ENCODE results near the gene PPIP5K2.
"Not testable (repeated sequence)": the region's sequence is repeated elsewhere in the genome, so short reads cannot be mapped to it uniquely, and the experiment has no call there.

PPIP5K2 gene

GRCh38 chr5:103119765-103120606 lies at the start of gene PPIP5K2, which contains the start of gene GIN1:
Gene PPIP5K2, plus strand, starts transcription at chr5:103120301. Its CDS starts 9,289 bp downstream, at chr5:103129590.
Gene GIN1, minus strand, starts transcription at chr5:103120138. Its CDS starts 11,431 bp downstream, at chr5:103108707.
- Histone ChIP-seq H3K9ac (ENCODE audit: low read length in 5 of 5) (peak within 1 kb of the TSS; percentile 84 to 96 (median 94)), H3K27ac (ENCODE audit: low read depth, low read length) (peak within 1 kb of the TSS; percentile 95), H3K9me3 (ENCODE audit: control insufficient read depth in 5 of 5, low read length in 5 of 5) (no peaks in the 10 kb centered on the region), H3K4me1 (ENCODE audit: control insufficient read depth in 5 of 5, insufficient read depth in 5 of 5, low read length in 5 of 5) (peaks cover 0 to 32% (median 26%) of the 10 kb centered on the region in 5 donors), H3K36me3 (ENCODE audit: control insufficient read depth in 5 of 5, insufficient read depth in 5 of 5, low read length in 5 of 5) (no peaks in the 10 kb centered on the region), H3K27me3 (ENCODE audit: control insufficient read depth in 5 of 5, insufficient read depth in 4 of 5, low read length in 5 of 5) (no peaks in the 10 kb centered on the region), H3K4me3 (ENCODE audit: low read depth in 1 of 5, low read length in 5 of 5) (peak within 1 kb of the TSS; percentile 94 to 100 (median 99))

GRCh38 chr5:103073500-103073899 lies 46.6 kb upstream of the PPIP5K2 start:
- H3K4me1 ChIP-seq (ENCODE audit: control insufficient read depth in 5 of 5, insufficient read depth in 5 of 5, low read length in 5 of 5); H3K27ac ChIP-seq (ENCODE audit: low read depth, low read length); H3K36me3 ChIP-seq (ENCODE audit: control insufficient read depth in 5 of 5, insufficient read depth in 5 of 5, low read length in 5 of 5); H3K9ac ChIP-seq (ENCODE audit: low read length in 5 of 5); H3K4me3 ChIP-seq (ENCODE audit: low read depth in 1 of 5, low read length in 5 of 5); H3K27me3 ChIP-seq (ENCODE audit: control insufficient read depth in 5 of 5, insufficient read depth in 4 of 5, low read length in 5 of 5): not testable (repeated sequence)
- peaks cover 0 to 46% (median 34%) of the 10 kb centered on the region in 5 donors for H3K9me3 ChIP-seq (ENCODE audit: control insufficient read depth in 5 of 5, low read length in 5 of 5)

GRCh38 chr5:103075442-103075841 lies 44.7 kb upstream of the PPIP5K2 start:
- H3K4me1 ChIP-seq (ENCODE audit: control insufficient read depth in 5 of 5, insufficient read depth in 5 of 5, low read length in 5 of 5): no peaks in the 10 kb centered on the region
- no peaks in the 10 kb centered on the region for H3K36me3 ChIP-seq (ENCODE audit: control insufficient read depth in 5 of 5, insufficient read depth in 5 of 5, low read length in 5 of 5)
- no peak overlapping the region for H3K9ac ChIP-seq (ENCODE audit: low read length in 5 of 5)
- H3K9me3 ChIP-seq (ENCODE audit: control insufficient read depth in 5 of 5, low read length in 5 of 5): peaks cover 0 to 65% (median 49%) of the 10 kb centered on the region in 5 donors
- H3K4me3 ChIP-seq (ENCODE audit: low read depth in 1 of 5, low read length in 5 of 5): no peak overlapping the region
- H3K27ac ChIP-seq (ENCODE audit: low read depth, low read length): no peak overlapping the region
- H3K27me3 ChIP-seq (ENCODE audit: control insufficient read depth in 5 of 5, insufficient read depth in 4 of 5, low read length in 5 of 5): no peaks in the 10 kb centered on the region

GRCh38 chr5:103079796-103080195 lies 40.3 kb upstream of the PPIP5K2 start:
- peak overlapping the region in 3 of 5 donors; percentile 1 to 42 (median 39) for H3K4me3 ChIP-seq (ENCODE audit: low read depth in 1 of 5, low read length in 5 of 5)
- H3K27me3 ChIP-seq (ENCODE audit: control insufficient read depth in 5 of 5, insufficient read depth in 4 of 5, low read length in 5 of 5): no peaks in the 10 kb centered on the region
- no peak overlapping the region for H3K27ac ChIP-seq (ENCODE audit: low read depth, low read length)
- peaks cover 6 to 75% (median 59%) of the 10 kb centered on the region in 5 donors for H3K9me3 ChIP-seq (ENCODE audit: control insufficient read depth in 5 of 5, low read length in 5 of 5)
- no peaks in the 10 kb centered on the region for H3K4me1 ChIP-seq (ENCODE audit: control insufficient read depth in 5 of 5, insufficient read depth in 5 of 5, low read length in 5 of 5)
- H3K36me3 ChIP-seq (ENCODE audit: control insufficient read depth in 5 of 5, insufficient read depth in 5 of 5, low read length in 5 of 5): peaks cover 0 to 6% (median 4%) of the 10 kb centered on the region in 5 donors
- no peak overlapping the region for H3K9ac ChIP-seq (ENCODE audit: low read length in 5 of 5)

GRCh38 chr5:103086547-103086946 lies 33.6 kb upstream of the PPIP5K2 start:
- no peak overlapping the region for H3K9ac ChIP-seq (ENCODE audit: low read length in 5 of 5)
- H3K36me3 ChIP-seq (ENCODE audit: control insufficient read depth in 5 of 5, insufficient read depth in 5 of 5, low read length in 5 of 5): peaks cover 15 to 38% (median 35%) of the 10 kb centered on the region in 5 donors
- H3K4me1 ChIP-seq (ENCODE audit: control insufficient read depth in 5 of 5, insufficient read depth in 5 of 5, low read length in 5 of 5): no peaks in the 10 kb centered on the region
- no peak overlapping the region for H3K27ac ChIP-seq (ENCODE audit: low read depth, low read length)
- H3K27me3 ChIP-seq (ENCODE audit: control insufficient read depth in 5 of 5, insufficient read depth in 4 of 5, low read length in 5 of 5): no peaks in the 10 kb centered on the region
- H3K9me3 ChIP-seq (ENCODE audit: control insufficient read depth in 5 of 5, low read length in 5 of 5): peaks cover 8 to 30% (median 19%) of the 10 kb centered on the region in 5 donors
- no peak overlapping the region for H3K4me3 ChIP-seq (ENCODE audit: low read depth in 1 of 5, low read length in 5 of 5)

GRCh38 chr5:103089272-103089671 lies 30.8 kb upstream of the PPIP5K2 start:
- H3K27me3 ChIP-seq (ENCODE audit: control insufficient read depth in 5 of 5, insufficient read depth in 4 of 5, low read length in 5 of 5): no peaks in the 10 kb centered on the region
- H3K4me1 ChIP-seq (ENCODE audit: control insufficient read depth in 5 of 5, insufficient read depth in 5 of 5, low read length in 5 of 5): no peaks in the 10 kb centered on the region
- H3K9me3 ChIP-seq (ENCODE audit: control insufficient read depth in 5 of 5, low read length in 5 of 5): peaks cover 0 to 12% (median 4%) of the 10 kb centered on the region in 5 donors
- H3K27ac ChIP-seq (ENCODE audit: low read depth, low read length): no peak overlapping the region
- H3K36me3 ChIP-seq (ENCODE audit: control insufficient read depth in 5 of 5, insufficient read depth in 5 of 5, low read length in 5 of 5): peaks cover 20 to 46% (median 43%) of the 10 kb centered on the region in 5 donors
- H3K4me3 ChIP-seq (ENCODE audit: low read depth in 1 of 5, low read length in 5 of 5): no peak overlapping the region
- no peak overlapping the region for H3K9ac ChIP-seq (ENCODE audit: low read length in 5 of 5)

- Histone ChIP-seq H3K4me1 (ENCODE audit: control insufficient read depth in 5 of 5, insufficient read depth in 5 of 5, low read length in 5 of 5) (no peaks in the 10 kb centered on the region), H3K9me3 (ENCODE audit: control insufficient read depth in 5 of 5, low read length in 5 of 5) (peaks cover 0 to 4% (median 0%) of the 10 kb centered on the region in 5 donors), H3K9ac (ENCODE audit: low read length in 5 of 5) (no peak overlapping the region), H3K36me3 (ENCODE audit: control insufficient read depth in 5 of 5, insufficient read depth in 5 of 5, low read length in 5 of 5) (peaks cover 20 to 40% (median 39%) of the 10 kb centered on the region in 5 donors), H3K27ac (ENCODE audit: low read depth, low read length) (no peak overlapping the region), H3K27me3 (ENCODE audit: control insufficient read depth in 5 of 5, insufficient read depth in 4 of 5, low read length in 5 of 5) (no peaks in the 10 kb centered on the region), H3K4me3 (ENCODE audit: low read depth in 1 of 5, low read length in 5 of 5) (no peak overlapping the region)
Observed at GRCh38 chr5:103090791-103091190, 29.3 kb upstream of the PPIP5K2 start.

GRCh38 chr5:103092676-103093075 lies 27.4 kb upstream of the PPIP5K2 start:
- peaks cover 0 to 2% (median 0%) of the 10 kb centered on the region in 5 donors for H3K9me3 ChIP-seq (ENCODE audit: control insufficient read depth in 5 of 5, low read length in 5 of 5)
- no peaks in the 10 kb centered on the region for H3K4me1 ChIP-seq (ENCODE audit: control insufficient read depth in 5 of 5, insufficient read depth in 5 of 5, low read length in 5 of 5)
- H3K9ac ChIP-seq (ENCODE audit: low read length in 5 of 5): no peak overlapping the region
- no peaks in the 10 kb centered on the region for H3K27me3 ChIP-seq (ENCODE audit: control insufficient read depth in 5 of 5, insufficient read depth in 4 of 5, low read length in 5 of 5)
- H3K4me3 ChIP-seq (ENCODE audit: low read depth in 1 of 5, low read length in 5 of 5): no peak overlapping the region
- no peak overlapping the region for H3K27ac ChIP-seq (ENCODE audit: low read depth, low read length)
- peaks cover 16 to 30% (median 25%) of the 10 kb centered on the region in 5 donors for H3K36me3 ChIP-seq (ENCODE audit: control insufficient read depth in 5 of 5, insufficient read depth in 5 of 5, low read length in 5 of 5)

GRCh38 chr5:103093727-103094126 lies 26.4 kb upstream of the PPIP5K2 start:
- H3K9ac ChIP-seq (ENCODE audit: low read length in 5 of 5): no peak overlapping the region
- H3K9me3 ChIP-seq (ENCODE audit: control insufficient read depth in 5 of 5, low read length in 5 of 5): no peaks in the 10 kb centered on the region
- H3K27me3 ChIP-seq (ENCODE audit: control insufficient read depth in 5 of 5, insufficient read depth in 4 of 5, low read length in 5 of 5): no peaks in the 10 kb centered on the region
- no peaks in the 10 kb centered on the region for H3K4me1 ChIP-seq (ENCODE audit: control insufficient read depth in 5 of 5, insufficient read depth in 5 of 5, low read length in 5 of 5)
- H3K27ac ChIP-seq (ENCODE audit: low read depth, low read length): no peak overlapping the region
- peaks cover 13 to 24% (median 20%) of the 10 kb centered on the region in 5 donors for H3K36me3 ChIP-seq (ENCODE audit: control insufficient read depth in 5 of 5, insufficient read depth in 5 of 5, low read length in 5 of 5)
- no peak overlapping the region for H3K4me3 ChIP-seq (ENCODE audit: low read depth in 1 of 5, low read length in 5 of 5)

- Histone ChIP-seq H3K9me3 (ENCODE audit: control insufficient read depth in 5 of 5, low read length in 5 of 5) (no peaks in the 10 kb centered on the region), H3K27ac (ENCODE audit: low read depth, low read length) (no peak overlapping the region), H3K36me3 (ENCODE audit: control insufficient read depth in 5 of 5, insufficient read depth in 5 of 5, low read length in 5 of 5) (peaks cover 13 to 24% (median 16%) of the 10 kb centered on the region in 5 donors), H3K4me1 (ENCODE audit: control insufficient read depth in 5 of 5, insufficient read depth in 5 of 5, low read length in 5 of 5) (no peaks in the 10 kb centered on the region), H3K9ac (ENCODE audit: low read length in 5 of 5) (no peak overlapping the region), H3K4me3 (ENCODE audit: low read depth in 1 of 5, low read length in 5 of 5) (no peak overlapping the region), H3K27me3 (ENCODE audit: control insufficient read depth in 5 of 5, insufficient read depth in 4 of 5, low read length in 5 of 5) (no peaks in the 10 kb centered on the region)
Observed at GRCh38 chr5:103094737-103095136, 25.4 kb upstream of the PPIP5K2 start.
